ENCODE results near the gene ARMH3.

GRCh38 chr10:101956117-101956516, 99.9 kb downstream of the ARMH3 start:
- no peak for TF ChIP-seq CTCF (IDR thresholded peaks at IDR 0.05)
- TF ChIP-seq POLR2A (IDR thresholded peaks at IDR 0.05): no peak

All from body of pancreas (tissue), 4 donors.